CD4-positive, alpha-beta T cell treated with Interferon gamma for 1 hour (primary cell): ENCODE results near the gene IMPA2.

Experiments used
- DNase-seq: peaks from one replicate; pipeline ENCODE4 v3.0.0-alpha.2; 2020

The IMPA2 gene

DNA sequence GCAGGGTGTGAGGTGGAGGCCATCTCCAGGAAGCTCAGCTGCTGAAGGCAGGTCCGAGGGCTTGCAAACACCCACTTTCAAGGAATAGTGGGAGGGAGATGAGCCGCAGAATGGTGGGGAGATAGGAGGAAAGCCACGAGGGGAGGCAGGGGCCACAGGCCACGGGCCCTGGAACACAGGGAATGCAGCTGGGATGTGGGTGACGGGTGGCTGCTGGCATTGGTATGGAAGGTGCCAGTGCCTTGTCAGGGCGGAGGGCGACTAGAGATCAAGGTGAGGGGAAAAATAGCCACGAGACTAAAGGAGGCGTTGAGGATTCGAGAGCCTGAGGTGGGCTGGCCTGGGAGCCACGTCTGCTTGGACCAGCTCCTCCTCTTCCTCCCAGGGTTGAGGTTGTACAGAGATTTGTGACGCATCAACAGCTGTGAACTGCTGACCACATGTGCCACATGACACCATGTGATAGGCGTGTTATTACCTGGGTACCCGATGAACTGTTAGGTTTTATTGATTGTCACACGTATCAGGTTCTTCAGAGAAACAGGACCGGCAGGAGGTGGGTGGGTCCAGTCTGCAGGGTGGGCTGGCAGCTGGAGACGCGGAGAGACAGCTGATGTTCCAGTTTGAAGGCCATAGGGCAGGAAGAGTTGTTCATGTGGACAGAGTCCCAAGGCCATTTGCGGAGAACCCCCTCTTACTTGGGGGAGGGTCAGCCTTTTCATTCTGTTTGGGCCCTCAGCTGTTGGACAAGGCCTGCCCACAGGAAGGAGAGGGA is 9.9 kb downstream of the IMPA2 start:
- no peak for DNase-seq

DNA sequence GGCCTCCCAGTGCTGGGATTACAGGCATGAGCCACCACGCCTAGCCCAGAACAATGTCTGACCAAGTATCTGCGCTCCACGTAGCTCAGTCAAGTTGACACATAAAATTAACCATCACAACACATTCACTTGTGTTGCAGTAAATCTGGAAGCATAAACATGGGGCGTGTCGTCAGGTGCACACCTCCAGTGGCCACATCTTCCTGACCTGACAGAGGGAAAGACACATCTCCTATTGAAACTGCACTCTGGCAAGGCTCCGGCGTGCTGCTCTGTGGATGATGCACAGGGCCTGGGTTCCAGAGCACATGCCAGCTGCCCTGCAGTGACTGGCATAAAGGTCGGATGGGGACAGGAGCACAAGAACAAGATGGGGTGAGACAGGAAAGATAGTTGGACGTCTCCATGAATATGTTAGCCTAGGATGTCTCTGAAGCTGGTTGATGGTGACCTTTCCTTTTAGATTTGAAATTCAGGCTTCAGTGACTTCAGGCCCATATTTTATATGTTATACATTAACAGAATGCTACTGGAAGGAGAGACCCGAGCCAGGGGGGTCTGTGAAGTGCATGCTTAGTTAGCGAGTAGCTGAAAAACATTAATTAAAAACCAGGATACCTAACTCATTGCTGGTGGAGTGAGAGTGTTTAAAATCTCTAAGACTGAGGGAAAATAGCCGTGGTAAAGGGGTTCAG is 10.9 kb downstream of the IMPA2 start:
- DNase-seq = no peak

DNA sequence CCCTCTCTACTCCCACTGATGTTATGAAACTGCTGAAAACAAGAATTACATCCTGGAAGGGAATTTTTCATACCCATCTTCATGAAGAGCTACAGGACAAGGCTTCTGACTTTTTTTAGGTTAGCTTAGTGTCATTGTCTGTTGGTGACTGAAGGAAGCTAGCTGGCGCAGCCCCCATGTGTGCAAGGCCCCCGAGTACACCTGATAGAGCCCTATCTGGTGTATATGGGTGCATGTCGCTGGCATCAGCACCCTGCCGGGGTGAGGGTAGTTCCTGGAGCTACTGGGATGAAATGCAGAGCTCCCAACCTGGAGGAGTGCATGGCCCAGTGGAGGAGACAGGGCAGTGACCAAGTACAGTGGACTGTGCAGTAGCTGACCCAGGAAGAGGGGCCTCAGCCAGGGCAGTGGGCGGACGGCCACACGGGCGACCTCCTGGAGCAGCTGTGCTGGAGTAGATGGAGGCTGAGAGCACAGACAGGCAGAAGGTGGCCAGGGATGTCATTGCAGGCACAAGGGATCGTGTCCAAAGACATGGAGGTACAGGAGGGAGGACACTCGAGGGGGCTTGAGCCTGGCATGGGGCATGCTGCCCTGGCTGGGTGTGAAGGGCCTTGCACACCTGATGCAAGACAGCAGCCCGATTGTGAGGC is 12.1 kb downstream of the IMPA2 start:
- no peak for DNase-seq

DNA sequence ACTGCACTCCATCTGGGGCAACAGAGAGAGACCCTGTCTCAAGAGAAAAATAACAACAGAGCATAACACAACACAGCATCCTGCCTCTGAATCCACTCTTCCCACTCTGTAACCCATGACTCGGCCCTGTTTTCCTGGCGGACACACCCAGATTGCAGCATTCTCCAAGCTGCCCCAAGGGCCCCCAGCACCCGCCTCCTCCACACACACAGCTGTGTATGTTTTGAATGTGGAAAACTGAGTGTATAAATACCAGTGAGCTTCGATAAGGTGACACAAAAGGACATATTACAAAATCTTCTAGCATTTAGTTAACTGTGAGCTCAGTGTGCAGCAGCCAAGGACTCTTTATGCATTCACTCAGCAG is 13.0 kb downstream of the IMPA2 start:
- no peak for DNase-seq

DNA sequence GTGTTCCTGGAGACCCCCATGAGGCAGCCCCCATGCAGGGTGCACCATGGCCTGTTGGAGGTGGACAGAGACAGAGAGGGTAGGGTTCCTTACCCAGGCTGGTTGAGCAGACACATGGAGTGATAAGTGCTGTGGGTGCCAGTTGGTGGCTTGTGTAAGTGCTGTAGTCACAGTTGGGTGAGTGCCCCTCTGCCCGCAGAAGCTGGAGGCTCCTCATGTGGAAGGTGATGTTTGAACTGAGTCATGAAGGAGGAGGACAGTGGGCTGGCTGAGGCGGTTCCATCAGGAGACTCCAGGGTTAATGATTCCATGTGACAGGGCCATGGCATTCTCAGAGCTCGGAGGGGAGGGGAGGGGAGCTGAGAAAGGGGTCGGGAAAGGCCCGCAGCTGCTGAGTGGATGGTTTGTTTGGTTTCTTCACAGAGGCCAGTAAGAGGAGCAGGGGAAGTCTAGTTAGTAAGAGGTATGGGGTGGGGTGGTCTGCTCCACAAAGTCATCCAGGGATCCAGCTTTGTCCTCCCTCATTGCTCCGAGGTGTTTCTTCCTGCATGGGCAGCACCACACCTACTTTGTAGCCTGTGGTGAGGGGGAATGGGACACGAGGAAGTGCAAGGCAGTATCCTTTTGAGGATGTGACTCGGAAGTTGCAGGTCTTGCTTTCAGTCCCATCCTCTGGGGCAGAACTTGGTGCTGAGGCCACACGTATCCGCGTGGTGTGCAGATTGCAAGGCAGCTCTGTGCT is 13.6 kb downstream of the IMPA2 start:
- DNase-seq = no peak

DNA sequence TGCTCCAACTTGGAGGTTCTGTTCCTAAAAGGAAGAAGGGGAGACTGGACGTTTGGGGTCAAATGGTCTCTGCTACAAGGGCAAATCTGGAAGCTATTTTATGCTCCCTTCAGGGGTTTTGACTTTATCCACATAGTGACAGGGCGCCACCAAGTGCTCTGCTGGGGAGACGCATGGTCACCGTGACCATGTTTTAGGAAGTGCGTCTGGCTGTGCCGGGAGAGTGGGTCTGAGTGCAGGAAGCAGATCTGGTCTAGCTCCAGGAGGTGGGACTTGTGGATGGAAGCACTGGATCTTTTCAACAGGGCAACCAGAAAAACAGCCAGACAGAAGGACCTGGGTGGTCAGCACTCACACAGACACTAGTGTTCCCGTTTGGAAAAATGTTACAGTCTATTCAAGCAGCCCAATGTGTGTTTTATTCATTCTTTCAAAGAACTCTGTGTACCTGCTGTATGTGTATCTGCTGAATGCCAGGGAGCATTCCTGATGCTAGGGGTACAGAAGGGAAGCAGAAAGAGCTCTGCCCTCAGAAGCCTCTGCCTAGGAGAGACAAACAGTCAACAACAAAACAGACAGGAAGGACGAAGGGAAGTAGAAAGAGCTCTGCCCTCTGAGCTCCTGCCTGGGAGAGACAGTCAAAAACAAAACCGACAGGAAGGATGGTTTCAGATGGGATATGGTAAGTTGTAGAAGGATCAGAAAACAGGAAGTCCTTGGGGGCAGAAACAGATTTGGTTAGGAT is 14.3 kb downstream of the IMPA2 start:
- DNase-seq = peak; percentile 55

DNA sequence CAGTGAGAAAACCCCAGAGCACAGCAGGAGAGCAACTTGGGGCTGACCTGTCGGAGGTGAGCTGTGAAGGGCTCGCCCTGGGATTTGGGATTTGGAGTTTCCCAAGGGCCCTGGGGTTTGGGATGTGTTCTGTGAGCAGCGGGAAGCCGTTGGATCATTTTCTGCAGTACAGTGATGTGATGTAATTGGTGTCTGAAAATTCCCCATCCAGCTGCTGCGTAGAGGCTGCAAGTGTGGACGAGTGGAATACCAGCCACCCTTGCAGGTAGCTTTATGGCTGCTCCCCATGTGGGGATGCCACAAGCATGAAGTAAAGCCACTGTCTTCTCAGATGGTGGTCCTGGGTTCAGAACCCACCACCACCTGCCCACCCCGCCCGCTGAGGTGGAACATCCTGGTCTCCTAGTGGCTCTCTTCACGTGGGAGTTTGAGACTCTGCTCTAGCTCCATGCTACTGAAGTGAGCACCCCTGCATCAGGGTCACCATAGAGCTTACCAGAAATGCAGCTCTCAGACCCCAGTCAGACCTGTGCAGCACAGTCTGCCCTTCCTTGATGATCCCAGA is 15.0 kb downstream of the IMPA2 start:
- DNase-seq = no peak

- no peak for DNase-seq
These were observed 15.6 kb downstream of the IMPA2 start for GRCh38 chr18:11996907-11997306.

DNA sequence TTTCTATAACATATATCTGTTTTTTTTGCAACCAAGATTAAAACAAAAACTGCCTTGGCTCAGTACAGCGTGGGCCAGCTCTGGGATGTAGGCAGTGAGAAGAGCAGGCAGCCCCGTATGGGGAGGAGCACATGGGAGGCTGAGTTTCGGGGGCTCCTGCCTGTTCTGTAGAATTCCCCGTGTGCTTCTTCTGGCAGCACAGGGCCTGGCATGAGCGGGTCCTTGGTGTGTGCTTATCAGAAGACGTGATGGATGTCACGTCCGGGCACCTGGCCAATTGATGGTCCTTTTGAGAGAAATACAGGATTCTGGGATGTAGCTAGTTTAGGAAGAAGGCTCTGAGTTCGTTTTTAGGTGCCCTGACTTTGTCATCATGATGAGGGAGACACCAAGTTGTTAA is 16.2 kb downstream of the IMPA2 start:
- DNase-seq = no peak

DNA sequence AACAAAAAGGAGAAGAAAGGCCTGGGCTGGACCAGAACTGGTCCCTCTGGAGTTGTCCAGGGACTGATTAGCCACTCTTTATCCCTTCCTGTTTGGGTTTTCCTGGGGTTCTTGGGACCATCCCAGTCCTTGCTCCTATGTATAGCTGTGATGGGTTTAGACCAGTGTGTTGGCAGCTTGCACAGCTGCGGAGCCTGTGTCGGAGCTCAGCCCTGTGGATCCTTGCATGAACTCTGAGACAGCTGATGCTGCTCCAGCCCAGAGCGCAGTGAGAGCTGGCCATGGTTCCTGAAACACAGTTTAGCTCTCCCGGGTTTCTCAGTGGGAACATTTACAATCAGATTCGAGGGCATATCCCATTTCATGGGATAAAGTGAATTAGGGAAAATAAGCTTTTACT is 16.9 kb downstream of the IMPA2 start:
- no peak for DNase-seq

DNA sequence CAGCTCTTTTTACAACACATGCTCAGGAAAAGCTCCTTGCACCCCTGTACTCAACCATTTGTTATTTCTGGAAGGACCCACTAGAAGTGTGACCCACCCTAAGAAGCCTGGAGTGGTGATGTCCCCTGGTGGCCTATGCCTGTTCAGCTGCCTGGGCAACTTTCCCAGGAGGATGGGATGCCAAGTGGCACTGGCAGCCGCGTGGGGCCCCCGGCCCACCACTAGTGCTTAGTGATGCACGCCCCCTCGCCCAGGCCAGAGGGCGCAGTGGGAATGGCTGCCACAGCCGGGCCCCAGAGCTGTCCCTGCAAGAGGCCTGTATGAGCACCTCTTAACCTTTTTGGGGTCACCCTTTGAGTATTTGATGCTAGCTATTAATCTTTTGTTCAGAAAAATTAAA is 18.1 kb downstream of the IMPA2 start:
- no peak for DNase-seq

- no peak for DNase-seq
These were observed 18.9 kb downstream of the IMPA2 start for GRCh38 chr18:12000072-12000659.

DNA sequence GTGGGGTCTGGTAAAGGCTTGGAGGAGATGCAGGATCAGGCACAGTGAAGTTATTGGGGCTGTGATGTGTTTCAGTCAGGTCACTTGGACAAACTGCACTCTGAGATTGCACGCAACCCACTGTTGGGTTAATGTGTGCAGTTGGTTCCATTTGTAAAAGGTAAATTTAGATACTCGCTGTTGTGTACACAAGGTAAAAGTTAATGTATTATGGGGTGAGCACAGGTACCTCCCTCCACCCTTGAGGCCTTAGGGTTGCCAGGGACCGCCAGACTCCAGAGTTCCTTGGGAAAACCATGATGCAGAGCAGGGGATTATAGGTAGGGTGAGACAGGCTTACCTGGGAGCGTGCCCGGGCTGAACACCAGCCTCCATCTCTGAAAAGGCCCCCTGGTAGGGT is 20.1 kb downstream of the IMPA2 start:
- no peak for DNase-seq

DNA sequence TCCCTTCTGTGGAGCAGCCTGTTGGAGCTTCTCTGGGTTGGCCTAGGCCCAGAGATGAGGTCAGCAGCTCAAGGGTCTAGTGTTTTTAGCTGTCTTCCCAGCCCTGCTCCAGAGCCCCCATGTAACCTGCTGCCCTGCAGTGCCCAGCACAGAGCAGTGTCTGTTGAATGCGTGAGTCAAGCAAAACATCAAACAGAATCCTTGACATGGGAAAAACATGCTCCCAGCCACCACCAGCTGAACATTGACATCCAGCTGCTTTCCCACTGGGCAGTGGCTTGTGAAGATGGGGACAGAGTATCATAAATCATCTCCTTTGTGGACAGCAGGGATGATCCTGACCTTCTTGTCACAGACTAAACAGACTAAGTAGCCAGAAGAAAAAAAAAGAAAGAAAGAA is 22.6 kb downstream of the IMPA2 start:
- DNase-seq = no peak

- DNase-seq = no peak
These were observed 24.5 kb downstream of the IMPA2 start for GRCh38 chr18:12005538-12006487.

GRCh38 chr18:12006488-12006840 is 25.2 kb downstream of the IMPA2 start:
- no peak for DNase-seq

DNA sequence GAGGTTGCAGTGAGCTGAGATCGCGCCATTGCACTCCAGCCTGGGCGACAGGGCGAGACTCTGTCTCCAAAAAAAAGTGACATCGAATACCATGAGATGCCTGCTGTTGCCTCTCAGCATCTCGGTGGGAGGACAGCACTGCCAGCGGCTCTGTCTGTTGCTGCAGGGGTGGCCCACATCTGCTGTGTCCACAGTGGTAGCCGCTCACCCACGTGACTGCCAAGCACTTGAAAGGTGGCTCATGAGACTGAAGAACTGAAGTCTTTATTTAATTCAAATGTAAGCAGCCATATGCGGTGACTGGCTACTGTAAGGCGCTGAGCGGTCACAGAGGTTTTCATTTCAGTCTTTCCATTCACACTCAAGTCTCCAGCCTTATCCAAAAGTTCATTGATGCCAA is 25.8 kb downstream of the IMPA2 start:
- no peak for DNase-seq

- no peak for DNase-seq
These were observed 27.0 kb downstream of the IMPA2 start for GRCh38 chr18:12008181-12008767.

DNA sequence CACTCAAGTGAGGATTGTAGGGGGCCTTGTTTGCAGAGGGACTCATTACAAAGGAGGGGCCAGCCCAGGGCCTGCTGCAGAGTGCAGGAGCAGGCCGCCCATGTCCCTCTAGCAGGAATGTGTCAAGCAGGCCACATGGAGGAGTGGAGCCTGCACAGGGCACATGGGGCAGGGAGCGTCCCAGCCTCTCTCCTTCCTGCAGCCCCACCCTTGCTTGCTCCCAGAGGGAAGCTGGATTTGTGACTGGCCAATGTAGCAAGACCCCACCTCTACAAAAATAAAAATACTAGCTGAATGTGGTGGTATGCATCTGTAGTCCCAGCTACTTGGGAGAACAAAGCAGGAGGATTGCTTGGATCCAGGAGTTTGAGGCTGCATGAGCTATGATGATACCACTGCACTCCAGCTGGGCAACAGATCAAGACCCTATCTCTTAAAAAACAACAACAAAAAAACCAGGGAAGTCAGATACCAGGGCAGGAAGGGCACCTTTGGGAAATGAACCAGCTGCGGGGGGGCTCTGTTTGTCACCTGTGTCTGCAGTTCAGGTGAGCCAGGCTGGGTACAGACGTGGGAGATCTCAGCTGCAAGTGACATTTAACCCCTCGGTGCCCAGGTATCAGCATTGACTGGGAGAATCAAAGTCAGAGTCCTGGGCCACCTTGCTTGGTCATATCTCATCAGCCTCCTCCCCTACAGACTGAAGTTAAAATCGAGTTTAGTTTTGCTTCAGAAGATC is 27.7 kb downstream of the IMPA2 start:
- DNase-seq = no peak
